ENCODE results near the gene PCDHB8. TPM values are rescaled to one million over a fixed set of nuclear protein-coding genes. Genes with fewer than 3 reads are reported as not detected.
"Not testable (repeated sequence)": the region's sequence is repeated elsewhere in the genome, so short reads cannot be mapped to it uniquely, and the experiment has no call there.

The PCDHB8 gene
- under 1 TPM in 4 of 6 experiments, not detected in 2; 0.12 to 0.49 (median 0.19) TPM for total RNA-seq
- long read RNA-seq: 0 reads

GRCh38 chr5:141177577-141178191 is at the start of gene PCDHB8:
Gene PCDHB8 (plus strand): TSS chr5:141177790. CDS start chr5:141178035, 245 bp downstream.
- H3K9me3 ChIP-seq; H3K27me3 ChIP-seq; H3K4me3 ChIP-seq; H3K4me1 ChIP-seq; H3K36me3 ChIP-seq; H3K27ac ChIP-seq; intact Hi-C loops (cut with DNase I); DNase-seq: not testable (repeated sequence)
- peak in 1 of 4 donors; percentile 51 for ATAC-seq
- 32% methylated on average over 14 of the region's 18 CpGs for WGBS (ENCODE audit: insufficient coverage, low coverage, low lambda C conversion rate, missing lambda C conversion rate)

- no peak within 1 kb of the TSS for H3K27ac ChIP-seq
- peak within 1 kb of the TSS in 2 of 3 donors; percentile 34 for H3K4me3 ChIP-seq
- TF ChIP-seq POLR2A (IDR thresholded peaks at IDR 0.05) (no peak), CTCF (IDR thresholded peaks at IDR 0.05) (peak; percentile 13 to 43 (median 32))
- H3K36me3 ChIP-seq: no peaks in the 10 kb centered on the region
- no peak for DNase-seq
- intact Hi-C loops (cut with DNase I): no loop called here
- WGBS (ENCODE audit: insufficient coverage, low coverage, low lambda C conversion rate, missing lambda C conversion rate): 11% methylated on average over 20 of the region's 22 CpGs
- ATAC-seq: peak; percentile 42 to 64 (median 62)
- H3K4me1 ChIP-seq: no peaks in the 10 kb centered on the region
- no peaks in the 10 kb centered on the region for H3K27me3 ChIP-seq
- H3K9me3 ChIP-seq: no peaks in the 10 kb centered on the region
Measured at GRCh38 chr5:141135030-141135717, 42.4 kb upstream of the PCDHB8 start, which contains the start of gene PCDHB5. Gene PCDHB5 (plus strand): TSS chr5:141135206. CDS start chr5:141135435, 229 bp downstream.

GRCh38 chr5:141135718-141136266 is 41.8 kb upstream of the PCDHB8 start:
- ATAC-seq: no peak
- Histone ChIP-seq H3K9me3 (no peaks in the 10 kb centered on the region), H3K27me3 (no peaks in the 10 kb centered on the region), H3K36me3 (no peaks in the 10 kb centered on the region), H3K4me3 (peak overlapping the region in 2 of 3 donors; percentile 34), H3K27ac (no peak overlapping the region), H3K4me1 (no peaks in the 10 kb centered on the region)
- 49% methylated on average over 17 of the region's 19 CpGs for WGBS (ENCODE audit: insufficient coverage, low coverage, low lambda C conversion rate, missing lambda C conversion rate)
- intact Hi-C loops (cut with DNase I): no loop called here
- no peak for DNase-seq
- TF ChIP-seq CTCF (IDR thresholded peaks at IDR 0.05) (no peak), POLR2A (IDR thresholded peaks at IDR 0.05) (no peak)

GRCh38 chr5:141137346-141137745 is 40.2 kb upstream of the PCDHB8 start:
- ATAC-seq; H3K4me3 ChIP-seq; H3K9me3 ChIP-seq; H3K27ac ChIP-seq; DNase-seq; H3K36me3 ChIP-seq; H3K27me3 ChIP-seq; H3K4me1 ChIP-seq; intact Hi-C loops (cut with DNase I): not testable (repeated sequence)
- 29% methylated on average over 3 of the region's 34 CpGs for WGBS (ENCODE audit: insufficient coverage, low coverage, low lambda C conversion rate, missing lambda C conversion rate)

DNA sequence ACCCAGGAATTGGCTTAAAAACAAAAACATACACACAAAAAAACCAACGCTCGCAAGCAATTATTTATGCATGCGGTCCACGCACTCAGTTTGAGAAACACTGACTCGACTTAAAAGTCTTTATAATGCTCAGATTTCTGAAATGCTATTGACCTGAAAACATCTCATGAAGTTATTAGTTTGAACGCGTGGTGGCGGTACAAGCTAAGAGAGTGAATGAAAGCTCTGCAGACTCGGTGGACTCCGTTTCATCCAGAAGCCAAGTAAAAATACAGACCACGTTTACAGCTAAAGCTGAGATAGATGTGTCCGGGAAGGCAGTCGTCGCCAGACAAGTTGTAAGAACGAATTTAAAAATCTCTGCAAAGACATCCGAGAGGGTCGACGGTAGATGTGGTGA is 27.8 kb upstream of the PCDHB8 start, which contains the start of gene PCDHB6:
Gene PCDHB6, plus strand, starts transcription at position 246 of the 400 bp plus-strand sequence. CDS start 201 bp downstream, outside the sequence.
- Histone ChIP-seq H3K27me3 (peaks cover 0 to 5% of the 10 kb centered on the region in 2 donors), H3K4me1 (no peaks in the 10 kb centered on the region), H3K4me3 (no peak within 1 kb of the TSS), H3K36me3 (no peaks in the 10 kb centered on the region), H3K9me3 (no peaks in the 10 kb centered on the region), H3K27ac (no peak within 1 kb of the TSS)
- 11% methylated on average over 18 of the region's 18 CpGs for WGBS (ENCODE audit: insufficient coverage, low coverage, low lambda C conversion rate, missing lambda C conversion rate)
- peak in 1 of 4 donors; percentile 14 for TF ChIP-seq CTCF (IDR thresholded peaks at IDR 0.05)
- no peak for TF ChIP-seq POLR2A (IDR thresholded peaks at IDR 0.05)
- DNase-seq (no peak), ATAC-seq (no peak)
- intact Hi-C loops (cut with DNase I): no loop called here
